B cell (primary cell): ENCODE measurements around the gene MAPT. TPM values are rescaled to one million over a fixed set of nuclear protein-coding genes. Genes with fewer than 3 reads are reported as not detected.

Experiments used
- ATAC-seq: fragments of 200-7000 bp; cut with Tn5 transposase; one replicate; pipeline ENCODE4 v1.10.0; 2021; ENCODE audit warnings: low read depth, mild to moderate bottlenecking, moderate number of reproducible peaks, moderate library complexity
- CTCF ChIA-PET: fragments of 350-600 bp; sonication (Branson Sonifier 250); formaldehyde crosslinking; loops from one replicate; lab custom pipeline; 2021; ENCODE audit warnings: antibody characterized with exemption, inconsistent platforms; lab: Charles Lee
- POLR2A ChIA-PET: fragments of 350-600 bp; sonication (Branson Sonifier 250); formaldehyde crosslinking; loops from one replicate; lab custom pipeline; 2021; ENCODE audit warnings: antibody characterized with exemption; lab: Charles Lee
- DNase-seq: peaks from one replicate; pipeline ENCODE4 v3.0.0; 2013
- H2AFZ ChIP-seq: 2 replicates; pipeline ENCODE4 v1.6.1; 2012; ENCODE audit warnings: mild to moderate bottlenecking, low read depth, low read length; ENCODE audit not compliant: insufficient read depth, poor library complexity, severe bottlenecking
- H3K27ac ChIP-seq, 2 donors: 1 replicate in 1 of 2; 2 replicates in 1 of 2; pipeline ENCODE4 v1.5.1; 2012 to 2013; ENCODE audit warnings: low read length in 2 of 2, mild to moderate bottlenecking in 2 of 2, moderate library complexity in 1 of 2
- H3K27me3 ChIP-seq, 4 experiments: fragments of 200-600 bp in 1 of 4; sonication (generic) in 1 of 4; replicated peaks in 1 of 4; 1 replicate in 2 of 4; 2 replicates in 2 of 4; pipeline versions ENCODE4 v1.6.1 to v1.7.0; 2013 to 2016; ENCODE audit warnings: low read length in 3 of 4, mild to moderate bottlenecking in 2 of 4, mixed read lengths in 1 of 4, moderate library complexity in 1 of 4; ENCODE audit not compliant: insufficient read depth in 4 of 4, control insufficient read depth in 3 of 4; ENCODE audit errors: control extremely low read depth in 1 of 4
- H3K36me3 ChIP-seq, 2 experiments: replicated peaks in 1 of 2; 1 replicate in 1 of 2; 2 replicates in 1 of 2; pipeline versions ENCODE4 v1.6.1 to v1.7.1; 2013; ENCODE audit warnings: low read length in 1 of 2; ENCODE audit not compliant: insufficient read depth in 2 of 2, control insufficient read depth in 1 of 2; ENCODE audit errors: control extremely low read depth in 1 of 2, extremely low read depth in 1 of 2
- H3K4me1 ChIP-seq, 2 donors: fragments of 200-600 bp in 1 of 2; sonication (generic) in 1 of 2; 1 replicate in 1 of 2; 2 replicates in 1 of 2; pipeline versions ENCODE4 v1.5.1 to v1.6.1; 2013 to 2017; ENCODE audit warnings: low read length in 2 of 2; ENCODE audit not compliant: control insufficient read depth in 2 of 2, insufficient read depth in 2 of 2
- H3K4me2 ChIP-seq: replicated peaks from 2 replicates; pipeline ENCODE3; 2012; ENCODE audit warnings: mild to moderate bottlenecking, low read depth, low read length; ENCODE audit not compliant: poor library complexity, severe bottlenecking
- H3K4me3 ChIP-seq, 5 experiments: fragments of 200-600 bp in 1 of 5; sonication (generic) in 1 of 5; 1 replicate in 3 of 5; 2 replicates in 2 of 5; pipeline versions ENCODE4 v1.5.1 to v1.7.0; 2011 to 2016; ENCODE audit warnings: low read length in 4 of 5, mild to moderate bottlenecking in 4 of 5, low read depth in 2 of 5, control low read depth in 1 of 5, moderate library complexity in 1 of 5; ENCODE audit not compliant: insufficient read depth in 1 of 5; ENCODE audit errors: control extremely low read depth in 1 of 5, extremely low read depth in 1 of 5
- H3K79me2 ChIP-seq: fragments of 200-600 bp; sonication (generic); one replicate; pipeline ENCODE4 v1.6.0; 2016; ENCODE audit warnings: low read length; ENCODE audit not compliant: control insufficient read depth, insufficient read depth
- H3K9ac ChIP-seq: fragments of 200-600 bp; sonication (generic); 2 replicates; pipeline ENCODE4 v1.6.1; 2017; ENCODE audit warnings: mild to moderate bottlenecking, low read length, moderate library complexity
- H3K9me3 ChIP-seq, 3 donors: one replicate each; pipeline versions ENCODE4 v1.6.1 to v1.7.1; 2013; ENCODE audit warnings: low read length in 2 of 3; ENCODE audit not compliant: control insufficient read depth in 2 of 3, insufficient read depth in 1 of 3; ENCODE audit errors: control extremely low read depth in 1 of 3
- H4K20me1 ChIP-seq: 2 replicates; pipeline ENCODE4 v1.6.0; 2012; ENCODE audit warnings: mild to moderate bottlenecking, low read length; ENCODE audit not compliant: insufficient read depth, control insufficient read depth, poor library complexity, severe bottlenecking
- H3K27ac Mint-ChIP-seq: one replicate; pipeline ENCODE4 v1.8.0; 2021; ENCODE audit warnings: mixed read lengths
- H3K27me3 Mint-ChIP-seq: one replicate; pipeline ENCODE4 v1.8.0; 2021; ENCODE audit warnings: mixed read lengths
- H3K4me1 Mint-ChIP-seq: one replicate; pipeline ENCODE4 v1.8.0; 2021; ENCODE audit warnings: mixed read lengths
- H3K4me3 Mint-ChIP-seq: one replicate; pipeline ENCODE4 v1.8.0; 2021; ENCODE audit warnings: mixed read lengths
- H3K9me3 Mint-ChIP-seq: one replicate; pipeline ENCODE4 v1.8.0; 2022; ENCODE audit warnings: mixed read lengths; ENCODE audit not compliant: insufficient read depth
- EZH2 ChIP-seq: IDR thresholded peaks from 2 replicates; pipeline ENCODE4 v1.6.1; 2012; ENCODE audit warnings: borderline replicate concordance, low read depth, mild to moderate bottlenecking, moderate library complexity, low read length; ENCODE audit not compliant: insufficient read depth, poor library complexity, severe bottlenecking
- WGBS: methylation state at CpG from one replicate; pipeline ENCODE4 v1.1.5; 2013; ENCODE audit warnings: missing lambda C conversion rate; ENCODE audit not compliant: insufficient coverage; 5-methylcytosine and 5-hydroxymethylcytosine counted together
- intact Hi-C: fragments of 100-400 bp; cut with micrococcal nuclease; formaldehyde crosslinking; loops from one replicate; pipeline ENCODE4 v1.10.0; 2022
- polyA plus RNA-seq: library from polyadenylated mRNA; depleted of rRNA; stranded (reverse); fragments of >200 nt; gene quantifications from 2 replicates; pipeline ENCODE4 v1.2.3, GENCODE V29; 2012
- total RNA-seq, 2 donors: library from RNA; stranded (reverse); fragments of 120-200 nt in 1 of 2; gene quantifications; 1 replicate in 1 of 2; 2 replicates in 1 of 2; pipeline versions ENCODE4 v1.2.3 to v1.2.4, GENCODE V29; 2013 to 2022
- TF ChIP-seq, protein P1 (sequence below): fragments of 200-600 bp; IDR thresholded peaks from one replicate; pipeline ENCODE4 v1.8.0; 2022; ENCODE audit warnings: antibody characterized with exemption, mild to moderate bottlenecking

The MAPT gene
- total and polyA plus RNA-seq, 2 donors (not counting 1 experiment from before 2014, with no cell fraction given): 0.13 to 0.20 TPM

DNA sequence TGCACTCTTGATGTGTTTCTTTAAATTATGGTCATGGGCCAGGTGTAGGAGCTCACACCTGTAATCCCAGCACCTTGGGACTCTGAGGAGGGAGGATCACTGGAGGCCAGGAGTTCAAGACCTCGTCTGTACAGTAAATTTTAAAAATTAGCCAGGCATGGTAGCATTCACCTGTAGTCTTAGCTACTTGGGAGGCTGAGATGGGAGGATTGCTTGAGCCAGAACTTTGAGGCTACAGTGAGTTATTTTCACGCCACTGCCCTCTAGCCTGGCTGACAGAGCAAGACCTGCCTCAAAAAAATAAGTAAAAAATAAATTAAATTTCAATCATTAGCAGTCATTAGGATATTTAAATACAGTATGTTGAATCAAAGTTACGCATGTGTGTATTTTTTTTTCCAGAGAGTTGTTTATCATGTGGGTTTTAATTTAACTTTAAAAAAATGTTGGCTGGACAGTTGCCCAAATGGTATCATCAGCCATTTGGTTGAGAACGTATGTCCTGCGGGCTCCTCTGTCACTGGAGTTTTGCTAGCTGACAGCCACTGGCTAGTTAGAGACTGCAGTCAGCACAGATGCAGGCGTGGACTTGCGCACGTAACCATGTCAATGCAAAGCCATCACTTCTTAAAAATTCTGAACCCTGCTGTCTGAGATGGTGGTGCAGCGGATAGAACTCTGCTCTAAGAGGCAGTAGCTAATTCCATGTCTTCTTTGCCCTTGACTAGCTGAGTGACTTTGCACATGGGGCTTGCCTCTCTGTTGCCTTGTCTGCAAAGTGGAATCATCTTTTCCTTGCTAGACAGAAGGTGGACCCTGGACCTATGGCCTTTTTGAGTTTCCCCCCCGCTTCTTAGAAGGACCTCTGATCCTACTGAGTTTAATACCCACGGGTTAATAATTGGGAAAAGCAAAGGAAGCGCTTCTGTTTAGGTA, 40.0 kb downstream of the MAPT start:
- POLR2A ChIA-PET: interaction anchor here (0.7 kb wide), 1 partner anchor 1715 kb away, joined by 6 read pairs; no protein-coding TSS in a partner anchor
- H3K9me3 Mint-ChIP-seq: no peaks in the 10 kb centered on the region
- no peak overlapping the region for H3K4me2 ChIP-seq

More for the DNA sequence above, 40.0 kb downstream of the MAPT start:
- WGBS: 90% methylated on average over 10 of the region's 12 CpGs
- Mint-ChIP-seq H3K4me3 (no peak overlapping the region), H3K27me3 (peaks cover 28% of the 10 kb centered on the region), H3K4me1 (no peaks in the 10 kb centered on the region), H3K27ac (no peak overlapping the region)
- Histone ChIP-seq H3K9ac (no peak overlapping the region), H3K9me3 (no peaks in the 10 kb centered on the region), H2AFZ (no peak overlapping the region), H4K20me1 (no peaks in the 10 kb centered on the region), H3K36me3 (no peaks in the 10 kb centered on the region), H3K79me2 (no peaks in the 10 kb centered on the region), H3K27me3 (peaks cover 0 to 9% (median 0%) of the 10 kb centered on the region in 4 experiments), H3K27ac (no peak overlapping the region), H3K4me1 (no peaks in the 10 kb centered on the region), H3K4me3 (no peak overlapping the region)
- ATAC-seq (no peak), DNase-seq (no peak)
- CTCF ChIA-PET: no interaction called here
- no peak for TF ChIP-seq EZH2
- TF ChIP-seq, protein P1, sequence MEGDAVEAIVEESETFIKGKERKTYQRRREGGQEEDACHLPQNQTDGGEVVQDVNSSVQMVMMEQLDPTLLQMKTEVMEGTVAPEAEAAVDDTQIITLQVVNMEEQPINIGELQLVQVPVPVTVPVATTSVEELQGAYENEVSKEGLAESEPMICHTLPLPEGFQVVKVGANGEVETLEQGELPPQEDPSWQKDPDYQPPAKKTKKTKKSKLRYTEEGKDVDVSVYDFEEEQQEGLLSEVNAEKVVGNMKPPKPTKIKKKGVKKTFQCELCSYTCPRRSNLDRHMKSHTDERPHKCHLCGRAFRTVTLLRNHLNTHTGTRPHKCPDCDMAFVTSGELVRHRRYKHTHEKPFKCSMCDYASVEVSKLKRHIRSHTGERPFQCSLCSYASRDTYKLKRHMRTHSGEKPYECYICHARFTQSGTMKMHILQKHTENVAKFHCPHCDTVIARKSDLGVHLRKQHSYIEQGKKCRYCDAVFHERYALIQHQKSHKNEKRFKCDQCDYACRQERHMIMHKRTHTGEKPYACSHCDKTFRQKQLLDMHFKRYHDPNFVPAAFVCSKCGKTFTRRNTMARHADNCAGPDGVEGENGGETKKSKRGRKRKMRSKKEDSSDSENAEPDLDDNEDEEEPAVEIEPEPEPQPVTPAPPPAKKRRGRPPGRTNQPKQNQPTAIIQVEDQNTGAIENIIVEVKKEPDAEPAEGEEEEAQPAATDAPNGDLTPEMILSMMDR: no peak
- intact Hi-C loops: no loop called here
